ENCODE data around the gene TRIML2. TPM values are rescaled to one million over a fixed set of nuclear protein-coding genes. Genes with fewer than 3 reads are reported as not detected.
A peak's percentile ranks its signal among the peaks of the same experiment; 100 is the strongest.

The TRIML2 gene
- total RNA-seq, 1 donor from 2014 or later = not detected

DNA sequence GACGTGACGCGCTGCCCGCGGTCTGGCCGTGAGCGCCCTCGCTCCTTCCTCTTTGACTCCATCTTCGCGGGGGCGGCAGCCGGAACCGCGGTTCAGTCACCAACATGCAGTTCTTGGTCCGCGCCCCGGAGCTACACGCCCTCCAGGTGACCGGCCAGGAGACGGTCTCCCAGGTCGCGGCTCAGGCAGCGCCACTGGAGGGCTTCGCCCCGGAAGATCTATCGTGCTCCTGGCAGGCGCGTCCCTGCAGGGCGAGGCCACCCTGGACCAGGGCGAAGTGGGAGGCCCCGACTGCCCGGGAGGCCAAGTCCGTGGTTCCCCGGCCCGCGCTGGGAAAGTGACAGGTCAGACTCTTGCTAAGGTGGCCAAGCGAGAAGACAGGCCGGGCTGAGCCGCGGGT, 2.9 kb downstream of the TRIML2 start:
- Histone ChIP-seq H3K4me3 (ENCODE audit: low read depth, low read length) (no peak overlapping the region), H3K27me3 (ENCODE audit: control insufficient read depth, insufficient read depth, low read length) (no peaks in the 10 kb centered on the region), H3K36me3 (ENCODE audit: control insufficient read depth, insufficient read depth, low read length) (no peaks in the 10 kb centered on the region)
- DNase-seq (ENCODE audit: low read depth) (no peak), FAIRE-seq (no peak)
- TF ChIP-seq CTCF (IDR thresholded peaks at IDR 0.05; ENCODE audit: insufficient read depth, low read length, severe bottlenecking) = no peak

GRCh38 chr4:188092824-188093223, 16.6 kb downstream of the TRIML2 start:
- DNase-seq (ENCODE audit: low read depth) (peak; percentile 12), FAIRE-seq (no peak)
- no peak overlapping the region for H3K4me3 ChIP-seq (ENCODE audit: low read depth, low read length)
- H3K27me3 ChIP-seq (ENCODE audit: control insufficient read depth, insufficient read depth, low read length) = no peaks in the 10 kb centered on the region
- TF ChIP-seq CTCF (IDR thresholded peaks at IDR 0.05; ENCODE audit: insufficient read depth, low read length, severe bottlenecking) = no peak
- H3K36me3 ChIP-seq (ENCODE audit: control insufficient read depth, insufficient read depth, low read length) = no peaks in the 10 kb centered on the region

DNA sequence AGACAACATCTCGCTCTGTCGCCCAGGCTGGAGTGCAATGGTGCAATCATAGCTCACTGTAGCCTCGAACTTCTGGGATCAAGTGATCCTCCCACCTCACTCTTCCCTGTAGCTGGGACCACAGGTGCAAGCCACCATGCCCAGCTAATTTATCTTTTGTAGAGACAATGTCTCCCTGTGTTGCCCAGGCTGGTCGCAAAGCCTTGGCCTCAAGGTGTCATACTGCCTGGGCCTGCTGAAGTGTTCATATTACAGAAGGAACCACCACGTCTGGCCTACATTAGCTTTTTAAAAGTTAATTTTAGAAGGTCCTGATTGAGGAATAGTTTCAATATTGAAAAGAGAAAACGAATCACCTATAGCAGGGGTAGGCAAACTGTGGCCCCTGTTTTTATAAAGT, 22.5 kb downstream of the TRIML2 start:
- TF ChIP-seq CTCF (IDR thresholded peaks at IDR 0.05; ENCODE audit: insufficient read depth, low read length, severe bottlenecking) = no peak
- Histone ChIP-seq H3K27me3 (ENCODE audit: control insufficient read depth, insufficient read depth, low read length) (no peaks in the 10 kb centered on the region), H3K4me3 (ENCODE audit: low read depth, low read length) (no peak overlapping the region), H3K36me3 (ENCODE audit: control insufficient read depth, insufficient read depth, low read length) (no peaks in the 10 kb centered on the region)
- DNase-seq (ENCODE audit: low read depth) (no peak), FAIRE-seq (no peak)

DNA sequence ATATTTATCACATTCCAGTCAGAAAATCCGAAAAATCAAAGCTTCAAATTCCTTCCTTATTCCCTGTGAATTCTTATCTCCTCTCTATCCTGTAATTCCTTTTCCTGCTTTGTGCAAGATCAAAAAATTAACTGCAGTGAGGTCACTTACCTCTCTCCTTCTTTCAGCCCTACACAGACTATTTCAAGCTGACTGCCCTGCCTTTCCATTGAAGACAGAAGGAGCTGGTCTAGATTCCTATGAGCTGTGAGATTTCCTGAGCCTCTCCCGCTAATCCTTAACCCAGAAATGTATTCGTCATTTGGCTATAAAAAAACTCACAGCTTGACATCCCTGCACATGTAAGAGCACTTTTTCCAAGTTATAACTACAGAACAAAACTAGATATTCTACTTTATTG, 26.6 kb downstream of the TRIML2 start:
- no peak for TF ChIP-seq CTCF (IDR thresholded peaks at IDR 0.05; ENCODE audit: insufficient read depth, low read length, severe bottlenecking)
- no peak overlapping the region for H3K4me3 ChIP-seq (ENCODE audit: low read depth, low read length)

GRCh38 chr4:188078116-188078515, 31.3 kb downstream of the TRIML2 start:
- TF ChIP-seq CTCF (IDR thresholded peaks at IDR 0.05; ENCODE audit: insufficient read depth, low read length, severe bottlenecking) = no peak
- Histone ChIP-seq H3K27me3 (ENCODE audit: control insufficient read depth, insufficient read depth, low read length) (no peaks in the 10 kb centered on the region), H3K36me3 (ENCODE audit: control insufficient read depth, insufficient read depth, low read length) (no peaks in the 10 kb centered on the region), H3K4me3 (ENCODE audit: low read depth, low read length) (no peak overlapping the region)
- no peak for FAIRE-seq
- DNase-seq (ENCODE audit: low read depth) = no peak

More for the DNA sequence above, 26.6 kb downstream of the TRIML2 start:
- DNase-seq (ENCODE audit: low read depth) = no peak
- H3K27me3 ChIP-seq (ENCODE audit: control insufficient read depth, insufficient read depth, low read length) = no peaks in the 10 kb centered on the region
- no peaks in the 10 kb centered on the region for H3K36me3 ChIP-seq (ENCODE audit: control insufficient read depth, insufficient read depth, low read length)
- FAIRE-seq = no peak

DNA sequence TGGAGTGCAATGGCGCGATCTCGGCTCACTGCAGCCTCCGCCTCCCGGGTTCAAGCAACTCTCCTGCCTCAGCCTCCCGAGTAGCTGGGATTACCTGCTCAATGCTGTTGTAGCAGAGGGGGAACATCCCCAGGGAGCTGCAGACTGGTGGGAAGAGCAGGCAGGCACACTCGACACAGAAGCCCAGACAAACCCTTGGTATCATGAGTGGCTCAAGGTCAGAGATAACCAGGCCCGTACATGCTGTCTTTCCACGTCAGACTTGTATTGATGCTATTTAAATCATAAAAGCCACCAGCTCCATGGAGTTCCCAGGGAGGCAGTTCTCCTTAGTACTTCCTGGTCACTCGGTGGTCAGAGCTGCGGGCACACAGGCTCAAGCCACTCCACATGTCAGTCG, 33.2 kb downstream of the TRIML2 start:
- TF ChIP-seq CTCF (IDR thresholded peaks at IDR 0.05; ENCODE audit: insufficient read depth, low read length, severe bottlenecking) = no peak
- FAIRE-seq = no peak

More for the DNA sequence above, 33.2 kb downstream of the TRIML2 start:
- no peak for DNase-seq (ENCODE audit: low read depth)
- Histone ChIP-seq H3K36me3 (ENCODE audit: control insufficient read depth, insufficient read depth, low read length) (no peaks in the 10 kb centered on the region), H3K4me3 (ENCODE audit: low read depth, low read length) (no peak overlapping the region), H3K27me3 (ENCODE audit: control insufficient read depth, insufficient read depth, low read length) (no peaks in the 10 kb centered on the region)
